SK-N-SH (cell line): ENCODE results near the gene PAEP. TPM values are rescaled to one million over a fixed set of nuclear protein-coding genes. Genes with fewer than 3 reads are reported as not detected.

Experiments used
- CTCF ChIA-PET: fragments of 300-600, 350-600 bp; formaldehyde crosslinking; extraction: SDS; loops from one replicate; lab custom pipeline; 2021; lab: Yijun Ruan, JAX
- POLR2A ChIA-PET: fragments of 350-600 bp; sonication (Branson Sonifier 250); formaldehyde crosslinking; extraction: SDS; loops from one replicate; lab custom pipeline; 2020; ENCODE audit warnings: antibody characterized with exemption, inconsistent platforms; lab: Yijun Ruan, JAX
- DNase-seq: peaks from one replicate; pipeline ENCODE4 v3.0.0; 2012
- H2AFZ ChIP-seq: fragments of 200-600 bp; sonication (generic); 2 replicates; pipeline ENCODE4 v1.8.1; 2016; ENCODE audit warnings: antibody characterized with exemption, mild to moderate bottlenecking, low read depth
- H3F3A ChIP-seq: fragments of 200-600 bp; sonication (generic); replicated peaks from 2 replicates; pipeline ENCODE3; 2016; ENCODE audit warnings: antibody characterized with exemption, mild to moderate bottlenecking; ENCODE audit not compliant: insufficient read depth
- H3K27ac ChIP-seq, 2 experiments: fragments of 200-500 bp in 1 of 2; fragments of 200-600 bp in 1 of 2; sonication (Bioruptor generic) in 1 of 2; sonication (generic), shearing (Covaris generic) in 1 of 2; 2 replicates each; pipeline versions ENCODE4 v1.5.1 to v1.6.1; 2014 to 2016; ENCODE audit warnings: low read depth in 2 of 2, inconsistent platforms in 1 of 2, low read length in 1 of 2, mild to moderate bottlenecking in 1 of 2, mixed read lengths in 1 of 2
- H3K27me3 ChIP-seq: fragments of 200-600 bp; sonication (generic), shearing (Covaris generic); 2 replicates; pipeline ENCODE4 v1.6.1; 2016; ENCODE audit warnings: mixed run types; ENCODE audit not compliant: insufficient read depth
- H3K36me3 ChIP-seq, 2 experiments: fragments of 200-500 bp in 1 of 2; fragments of 200-600 bp in 1 of 2; sonication (Bioruptor generic) in 1 of 2; sonication (generic) in 1 of 2; replicated peaks in 1 of 2; 2 replicates each; pipeline versions ENCODE3 to v1.5.1; 2014 to 2016; ENCODE audit warnings: low read length in 1 of 2, mild to moderate bottlenecking in 1 of 2; ENCODE audit not compliant: insufficient read depth in 2 of 2, control insufficient read depth in 1 of 2
- H3K4me1 ChIP-seq, 2 experiments: fragments of 200-500 bp in 1 of 2; fragments of 200-600 bp in 1 of 2; sonication (Bioruptor generic) in 1 of 2; sonication (generic), shearing (Covaris generic) in 1 of 2; 2 replicates each; pipeline versions ENCODE4 v1.5.1 to v1.6.1; 2014 to 2016; ENCODE audit warnings: low read depth in 1 of 2, low read length in 1 of 2, mixed run types in 1 of 2; ENCODE audit not compliant: insufficient read depth in 2 of 2, control insufficient read depth in 1 of 2
- H3K4me2 ChIP-seq: fragments of 200-600 bp; sonication (generic), shearing (Covaris generic); 2 replicates; pipeline ENCODE4 v1.6.1; 2017; ENCODE audit warnings: mixed run types
- H3K4me3 ChIP-seq, 2 experiments: fragments of 200-500 bp in 1 of 2; fragments of 200-600 bp in 1 of 2; sonication (Bioruptor generic) in 1 of 2; sonication (generic), shearing (Covaris generic) in 1 of 2; 2 replicates each; pipeline versions ENCODE4 v1.5.1 to v1.8.1; 2014 to 2016; ENCODE audit warnings: low read depth in 2 of 2, inconsistent platforms in 1 of 2, low read length in 1 of 2, mild to moderate bottlenecking in 1 of 2, mixed read lengths in 1 of 2, moderate library complexity in 1 of 2
- H3K79me2 ChIP-seq: fragments of 200-600 bp; sonication (generic); 2 replicates; pipeline ENCODE4 v1.8.1; 2017; ENCODE audit warnings: mild to moderate bottlenecking; ENCODE audit not compliant: insufficient read depth
- H3K9ac ChIP-seq: fragments of 200-600 bp; sonication (generic); 2 replicates; pipeline ENCODE4 v1.6.1; 2017; ENCODE audit warnings: mixed run types
- H3K9me2 ChIP-seq: fragments of 200-600 bp; sonication (generic); 2 replicates; pipeline ENCODE4 v1.6.1; 2017; ENCODE audit warnings: mixed run types
- H3K9me3 ChIP-seq: fragments of 200-600 bp; sonication (generic); 2 replicates; pipeline ENCODE4 v1.6.1; 2017; ENCODE audit warnings: mixed run types, mild to moderate bottlenecking, moderate library complexity
- H4K20me1 ChIP-seq: fragments of 200-600 bp; sonication (generic); 2 replicates; pipeline ENCODE4 v1.6.1; 2017; ENCODE audit warnings: mild to moderate bottlenecking, mixed run types; ENCODE audit not compliant: insufficient read depth
- ELF1 ChIP-seq: IDR thresholded peaks from 2 replicates; pipeline ENCODE4 v1.4.0; 2012
- FOSL2 ChIP-seq: IDR thresholded peaks from 2 replicates; pipeline ENCODE4 v1.4.0; 2012; ENCODE audit warnings: low read depth, mild to moderate bottlenecking, moderate library complexity, borderline replicate concordance
- FOXJ3 ChIP-seq: sonication (generic); formaldehyde crosslinking; IDR thresholded peaks from 2 replicates; pipeline ENCODE4 v1.5.1; 2020; ENCODE audit warnings: mild to moderate bottlenecking, missing genetic modification reagents
- MAX ChIP-seq: IDR thresholded peaks from 2 replicates; pipeline ENCODE4 v1.4.0; 2012; ENCODE audit warnings: low read depth
- MXI1 ChIP-seq: IDR thresholded peaks from 2 replicates; pipeline ENCODE4 v1.6.1; 2012; ENCODE audit warnings: mild to moderate bottlenecking, low read depth, low read length, improper control_type of control experiment
- PBX3 ChIP-seq: IDR thresholded peaks from 2 replicates; pipeline ENCODE4; 2012
- RXRA ChIP-seq: IDR thresholded peaks from 2 replicates; pipeline ENCODE4 v1.4.0; 2012; ENCODE audit warnings: low read depth, mild to moderate bottlenecking, borderline replicate concordance
- TEAD4 ChIP-seq: IDR thresholded peaks from 2 replicates; pipeline ENCODE4 v1.4.0; 2012; ENCODE audit warnings: mild to moderate bottlenecking, borderline replicate concordance; ENCODE audit not compliant: insufficient read depth
- WGBS: methylation state at CpG from one replicate; pipeline ENCODE4 v1.1.6; 2017; ENCODE audit warnings: low lambda C conversion rate; 5-methylcytosine and 5-hydroxymethylcytosine counted together
- polyA plus RNA-seq, 3 experiments: library from polyadenylated mRNA; depleted of rRNA; stranded (reverse); fragments of >200 nt; gene quantifications; 2 replicates each; pipeline ENCODE4 v1.2.3, GENCODE V29; 2012

Gene PAEP
- polyA plus RNA-seq, 1 of the 3 experiments (the other 2 are of a cell fraction) = 0.08 TPM

- TF ChIP-seq ELF1 (no peak), MAX (no peak), FOSL2 (no peak), FOXJ3 (no peak), PBX3 (no peak)
Observed at GRCh38 chr9:135586601-135587109, 25.1 kb downstream of the PAEP start (continued).

GRCh38 chr9:135587658-135588057, 26.1 kb downstream of the PAEP start:
- no peak overlapping the region for H3K4me2 ChIP-seq
- TF ChIP-seq MXI1 (no peak), RXRA (no peak)
- TF ChIP-seq, all 33 proteins: peak for 0
- DNase-seq = no peak
- H3K27me3 ChIP-seq = no peaks in the 10 kb centered on the region
- no CpG with 5 or more reads among the region's 7 CpGs for WGBS
- no peak overlapping the region for H2AFZ ChIP-seq
- ChIA-PET POLR2A (no interaction called here), CTCF (no interaction called here)
- no peak overlapping the region for H3K27ac ChIP-seq
- H3F3A ChIP-seq = no peaks in the 10 kb centered on the region
- no peak overlapping the region for H3K4me3 ChIP-seq
- no peaks in the 10 kb centered on the region for H3K9me2 ChIP-seq
- H3K4me1 ChIP-seq = peaks cover 0 to 3% of the 10 kb centered on the region in 2 experiments; a peak in 1 of 4 replicates
- H3K9ac ChIP-seq = no peak overlapping the region
- no peaks in the 10 kb centered on the region for H3K36me3 ChIP-seq
- no peaks in the 10 kb centered on the region for H3K79me2 ChIP-seq
- no peaks in the 10 kb centered on the region for H3K9me3 ChIP-seq
- no peaks in the 10 kb centered on the region for H4K20me1 ChIP-seq

- CTCF ChIA-PET = no interaction called here
- POLR2A ChIA-PET = no interaction called here
Observed at GRCh38 chr9:135588371-135588770, 26.8 kb downstream of the PAEP start.

GRCh38 chr9:135588886-135589595, 27.5 kb downstream of the PAEP start:
- 46% methylated on average over 4 of the region's 20 CpGs for WGBS

More at GRCh38 chr9:135588371-135588770, 26.8 kb downstream of the PAEP start:
- no peak for TF ChIP-seq MXI1
- H3K27me3 ChIP-seq = no peaks in the 10 kb centered on the region
- no peaks in the 10 kb centered on the region for H4K20me1 ChIP-seq
- H3K4me3 ChIP-seq = no peak overlapping the region
- H3K9ac ChIP-seq = no peak overlapping the region
- 58% methylated on average over 8 of the region's 9 CpGs for WGBS
- no peaks in the 10 kb centered on the region for H3K36me3 ChIP-seq
- no peaks in the 10 kb centered on the region for H3F3A ChIP-seq
- DNase-seq = no peak
- H3K9me2 ChIP-seq = no peaks in the 10 kb centered on the region
- no peaks in the 10 kb centered on the region for H3K9me3 ChIP-seq
- peaks cover 0 to 4% of the 10 kb centered on the region in 2 experiments; a peak in 1 of 4 replicates for H3K4me1 ChIP-seq
- H3K27ac ChIP-seq = no peak overlapping the region
- no peak overlapping the region for H3K4me2 ChIP-seq
- H3K79me2 ChIP-seq = no peaks in the 10 kb centered on the region
- H2AFZ ChIP-seq = no peak overlapping the region

More at GRCh38 chr9:135588886-135589595, 27.5 kb downstream of the PAEP start:
- no peaks in the 10 kb centered on the region for H3K9me3 ChIP-seq
- no peak overlapping the region for H2AFZ ChIP-seq
- H3K9ac ChIP-seq = no peak overlapping the region
- H3F3A ChIP-seq = no peaks in the 10 kb centered on the region
- no peak overlapping the region for H3K27ac ChIP-seq
- H3K4me1 ChIP-seq = peaks cover 0 to 4% of the 10 kb centered on the region in 2 experiments; a peak in 1 of 4 replicates
- H3K79me2 ChIP-seq = no peaks in the 10 kb centered on the region
- H3K27me3 ChIP-seq = no peaks in the 10 kb centered on the region
- H3K4me3 ChIP-seq = no peak overlapping the region
- TF ChIP-seq TEAD4 = no peak
- ChIA-PET CTCF (no interaction called here), POLR2A (no interaction called here)
- H4K20me1 ChIP-seq = no peaks in the 10 kb centered on the region
- DNase-seq = no peak
- no peaks in the 10 kb centered on the region for H3K36me3 ChIP-seq
- H3K4me2 ChIP-seq = no peak overlapping the region
- H3K9me2 ChIP-seq = no peaks in the 10 kb centered on the region
